Heart left ventricle (tissue), 13 donors: ENCODE measurements around the gene UCKL1.

ENCODE experiments used
- CTCF ChIP-seq, 12 donors: fragments of 200-600 bp; sonication (generic) in 4 of 12; IDR thresholded peaks; one replicate each; pipeline versions ENCODE4 v1.5.0 to v1.8.0; 2018 to 2022; ENCODE audit warnings: antibody characterized with exemption in 12 of 12, mild to moderate bottlenecking in 5 of 12
- POLR2A ChIP-seq, 2 donors: fragments of 450-650 bp; IDR thresholded peaks; one replicate each; pipeline ENCODE4 v1.6.1; 2017; ENCODE audit warnings: antibody characterized with exemption in 2 of 2, mild to moderate bottlenecking in 2 of 2, moderate library complexity in 2 of 2
- donor health status: ischemic (EF 13 %, LVEDD 7.1; RV severe dilation, severe dysfunction).
- donor health status: DM: no; HTN: yes; CAD: no.
- donor health status: DM: no; HTN: no; CAD: no.
- donor health status: ischemic (EF 25% LVEDD 6.9; RV normal size, moderate dysfunction).
- donor health status: ischemic (EF 25% LVEDD 5.7; RV mildly dilated, moderate dysfunction).
- donor health status: ischemic (EF 35%, LVEDD 5.7; RV mildly dilated, moderate dysfunction).
- donor health status: nonischemic (EF 11% LVEDD 7.7; RV severe dilation, severe dysfunction).
- donor health status: DM: yes; HTN: yes; CAD: no.
- donor health status: PGD.
- donor health status: ischemic (EF 29% LVEDD 5.4; RV normal size, mild dysfunction).
- donor health status: nonischemic (EF 23%, LVEDD 6.1; RV moderate dilation, normal function).

DNA sequence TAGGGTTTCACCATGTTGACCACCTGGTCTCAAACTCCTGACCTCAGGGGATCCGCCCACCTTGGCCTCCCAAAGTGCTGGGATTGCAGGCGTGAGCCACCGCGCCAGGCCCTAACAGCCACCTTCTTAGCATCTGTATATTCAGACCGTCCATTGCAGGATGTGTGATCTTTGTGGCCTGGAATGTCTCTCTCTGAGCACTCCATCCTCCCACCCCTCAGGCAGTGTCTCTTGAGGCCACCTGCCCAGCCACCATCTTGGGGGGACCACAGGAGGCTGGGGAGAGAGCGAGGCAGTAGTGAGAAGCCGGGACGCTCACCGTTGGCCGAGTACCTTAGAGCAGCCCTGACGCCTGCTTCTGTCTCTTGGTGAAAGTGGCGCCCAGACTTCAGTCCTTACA, 42.4 kb downstream of the UCKL1 start:
- TF ChIP-seq CTCF (IDR thresholded peaks at IDR 0.05): no peak
- TF ChIP-seq POLR2A (IDR thresholded peaks at IDR 0.05): no peak
